ENCODE measurements around the gene GP2.

- TF ChIP-seq CTCF (IDR thresholded peaks at IDR 0.05): no peak
- TF ChIP-seq ZFX (IDR thresholded peaks at IDR 0.05; ENCODE audit: borderline replicate concordance): no peak
Observed at GRCh38 chr16:20318437-20318836, 8.9 kb downstream of the GP2 start.

Data from 22Rv1 (cell line).